Stimulated activated CD8-positive, alpha-beta memory T cell treated with anti-CD3 and anti-CD28 coated beads, Interleukin-2, amount 100 ng/mL, for 1 hour (primary cell): ENCODE results near the gene DCBLD1.

Source experiments
- DNase-seq, 2 donors: peaks; one replicate each; pipeline ENCODE4 v3.0.0-alpha.2; 2020; ENCODE audit warnings: low read depth in 2 of 2

Gene DCBLD1

DNA sequence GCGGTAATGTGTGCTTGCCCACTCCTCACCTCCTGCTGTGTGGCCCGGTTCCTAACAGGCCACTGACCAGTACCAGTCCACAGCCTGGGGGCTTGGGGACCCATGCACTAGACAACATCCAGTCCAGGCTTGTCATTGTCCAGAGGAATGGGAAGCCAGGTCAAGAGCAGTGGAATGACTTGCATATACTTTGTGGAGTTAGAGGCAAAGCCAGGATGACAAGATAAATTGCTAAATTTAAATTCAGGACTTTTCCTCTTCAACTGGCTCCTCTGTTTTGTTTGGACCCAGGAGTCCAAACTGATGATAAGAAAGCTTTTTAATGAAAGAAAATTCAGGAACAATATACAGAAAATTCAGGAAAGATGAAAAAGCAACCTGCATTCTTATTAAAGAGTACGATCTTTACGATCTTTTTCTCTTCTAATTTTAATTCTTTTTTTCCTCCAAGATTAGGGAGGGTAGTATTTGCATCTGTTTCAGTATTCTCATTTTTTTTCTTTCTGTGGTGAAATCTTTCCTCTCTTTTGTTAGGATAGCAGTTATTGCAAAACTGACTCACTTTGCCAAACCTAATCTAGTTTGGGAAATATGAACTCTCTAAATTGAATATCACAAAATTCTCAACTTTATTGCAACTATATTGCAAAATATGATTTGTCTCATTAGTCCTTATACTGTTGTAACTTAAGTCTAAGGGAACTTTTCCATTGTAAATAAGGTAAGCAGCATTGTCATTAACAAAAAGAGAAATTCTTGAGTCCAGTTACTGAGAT lies 48.2 kb downstream of the DCBLD1 start:
- DNase-seq: no peak

DNA sequence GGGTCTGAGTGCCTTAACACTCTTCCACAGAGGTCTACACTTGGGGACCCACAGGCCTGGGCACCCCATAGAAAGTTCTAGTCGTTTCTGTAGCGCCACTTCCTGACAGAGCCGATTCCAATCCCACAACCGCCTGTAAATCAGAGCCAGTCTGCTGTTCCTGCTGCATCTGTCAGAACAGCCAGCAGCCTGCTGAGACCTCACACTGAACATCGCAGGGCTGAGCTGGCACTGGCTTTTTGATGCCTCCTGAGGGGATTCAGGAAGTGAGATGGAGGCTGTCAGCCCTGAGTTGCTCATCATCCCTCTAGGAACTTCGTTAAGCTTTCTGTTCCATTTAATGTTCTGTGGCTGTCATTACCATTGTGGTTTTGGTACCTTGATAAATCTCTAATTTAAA lies 48.9 kb downstream of the DCBLD1 start:
- no peak for DNase-seq

DNA sequence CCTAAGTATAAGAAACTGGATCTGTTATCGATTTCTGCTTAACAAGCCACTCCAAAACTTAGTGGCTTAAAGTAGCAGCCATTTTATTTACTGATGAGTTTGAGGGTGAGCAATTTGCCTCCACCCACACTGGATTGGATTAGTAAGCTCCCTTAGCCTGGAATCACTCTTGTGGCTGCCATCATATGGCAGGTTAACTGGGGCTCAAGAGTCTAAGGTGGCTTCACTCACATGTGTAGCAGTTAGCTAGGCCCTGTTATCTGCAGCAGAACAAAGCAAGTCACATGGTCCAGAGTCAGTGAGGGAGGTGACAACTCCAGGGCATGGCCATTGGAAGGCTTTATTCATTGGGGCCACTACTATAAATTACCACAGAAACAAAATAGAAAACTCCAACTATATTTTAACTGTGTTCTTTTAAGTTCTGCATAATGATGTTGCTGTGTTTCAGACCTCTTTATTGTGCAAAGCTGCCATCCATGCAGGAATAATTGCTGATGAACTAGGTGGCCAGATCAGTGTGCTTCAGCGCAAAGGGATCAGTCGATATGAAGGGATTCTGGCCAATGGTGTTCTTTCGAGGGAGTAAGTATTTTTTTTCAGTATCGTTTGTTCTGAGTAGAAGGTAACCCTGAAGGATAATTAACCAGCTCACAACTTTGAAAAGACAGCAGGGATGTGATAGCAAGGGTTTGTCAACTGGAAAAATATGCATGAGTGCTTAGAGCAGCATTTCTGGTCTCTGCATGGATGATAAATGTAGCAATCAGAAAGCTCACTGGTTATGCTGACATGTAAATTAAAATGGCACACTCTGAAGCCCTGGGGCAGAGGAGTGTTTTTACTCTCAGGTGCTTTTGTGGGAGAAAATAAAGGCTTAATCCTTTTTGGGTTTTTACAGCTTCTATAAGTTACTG lies 49.6 kb downstream of the DCBLD1 start:
- DNase-seq: no peak

GRCh38 chr6:117533775-117534174 lies 51.3 kb downstream of the DCBLD1 start:
- DNase-seq: no peak

GRCh38 chr6:117534974-117535373 lies 52.5 kb downstream of the DCBLD1 start:
- no peak for DNase-seq

DNA sequence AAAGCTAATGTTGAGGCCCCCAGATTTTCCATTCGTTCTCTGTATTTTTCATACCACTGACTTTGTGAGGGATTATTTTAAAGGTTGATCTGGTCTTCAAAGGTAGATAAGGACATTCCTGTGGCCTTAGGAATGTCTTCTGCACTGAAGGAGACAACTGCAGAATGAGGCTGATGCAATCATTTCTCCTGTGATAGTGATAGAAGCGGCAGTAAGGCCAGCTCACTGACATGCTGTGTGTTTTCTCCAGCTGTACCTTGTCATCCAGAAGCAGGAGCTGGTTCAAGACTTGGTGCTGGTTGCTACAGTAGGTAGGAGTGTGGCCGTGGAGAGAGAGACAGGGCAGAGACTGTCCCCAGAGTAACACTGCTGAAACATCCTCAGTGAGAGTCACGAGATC lies 53.8 kb downstream of the DCBLD1 start:
- no peak for DNase-seq

DNA sequence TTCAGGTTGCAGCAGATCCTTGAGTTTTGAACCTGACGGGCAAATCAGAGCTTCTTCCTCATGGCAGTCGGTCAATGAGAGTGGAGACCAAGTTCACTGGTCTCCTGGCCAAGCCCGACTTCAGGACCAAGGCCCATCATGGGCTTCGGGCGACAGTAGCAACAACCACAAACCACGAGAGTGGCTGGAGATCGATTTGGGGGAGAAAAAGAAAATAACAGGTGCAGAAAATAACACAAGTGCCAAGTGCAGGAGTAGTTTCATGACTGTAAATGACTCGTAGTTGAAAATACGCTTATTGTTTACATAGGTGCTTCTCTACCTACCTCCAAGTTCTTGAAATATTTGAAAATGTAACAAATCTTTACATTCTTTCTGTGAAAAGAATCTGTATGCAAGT lies 56.1 kb downstream of the DCBLD1 start:
- DNase-seq: no peak

DNA sequence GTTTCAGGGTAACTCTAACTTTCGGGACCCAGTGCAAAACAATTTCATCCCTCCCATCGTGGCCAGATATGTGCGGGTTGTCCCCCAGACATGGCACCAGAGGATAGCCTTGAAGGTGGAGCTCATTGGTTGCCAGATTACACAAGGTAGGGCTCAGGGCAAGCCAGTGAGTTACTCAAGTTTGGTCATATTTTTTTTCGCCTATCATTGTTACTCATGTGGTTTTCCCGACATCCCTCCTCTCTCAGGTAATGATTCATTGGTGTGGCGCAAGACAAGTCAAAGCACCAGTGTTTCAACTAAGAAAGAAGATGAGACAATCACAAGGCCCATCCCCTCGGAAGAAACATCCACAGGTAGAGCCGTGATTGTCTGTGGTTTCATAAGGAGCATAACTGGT lies 58.2 kb downstream of the DCBLD1 start:
- DNase-seq: no peak

DNA sequence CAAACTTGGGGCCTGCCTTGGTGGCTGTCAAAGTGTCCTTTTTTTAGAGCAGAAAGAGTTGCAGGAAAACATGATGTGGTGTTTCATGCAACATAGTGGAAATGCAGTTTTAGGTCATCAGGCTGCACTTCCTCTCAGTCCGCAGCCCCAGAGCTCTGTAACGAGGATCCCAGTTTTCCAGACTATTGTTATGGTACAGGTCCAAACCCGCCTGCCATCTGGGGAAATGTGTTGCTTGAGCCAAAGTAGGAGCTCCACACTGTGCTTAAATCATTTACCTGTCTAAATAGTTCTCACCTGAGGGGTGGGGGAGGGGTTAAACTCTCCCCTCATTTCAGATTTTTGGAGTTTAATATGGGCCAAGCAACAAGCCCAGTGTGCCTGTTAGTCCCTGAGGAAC lies 60.0 kb downstream of the DCBLD1 start:
- no peak for DNase-seq

GRCh38 chr6:117544716-117545115 lies 62.2 kb downstream of the DCBLD1 start:
- DNase-seq: no peak

GRCh38 chr6:117545161-117545595 lies 62.7 kb downstream of the DCBLD1 start:
- DNase-seq: no peak

GRCh38 chr6:117546674-117547073 lies 64.2 kb downstream of the DCBLD1 start:
- DNase-seq: no peak

DNA sequence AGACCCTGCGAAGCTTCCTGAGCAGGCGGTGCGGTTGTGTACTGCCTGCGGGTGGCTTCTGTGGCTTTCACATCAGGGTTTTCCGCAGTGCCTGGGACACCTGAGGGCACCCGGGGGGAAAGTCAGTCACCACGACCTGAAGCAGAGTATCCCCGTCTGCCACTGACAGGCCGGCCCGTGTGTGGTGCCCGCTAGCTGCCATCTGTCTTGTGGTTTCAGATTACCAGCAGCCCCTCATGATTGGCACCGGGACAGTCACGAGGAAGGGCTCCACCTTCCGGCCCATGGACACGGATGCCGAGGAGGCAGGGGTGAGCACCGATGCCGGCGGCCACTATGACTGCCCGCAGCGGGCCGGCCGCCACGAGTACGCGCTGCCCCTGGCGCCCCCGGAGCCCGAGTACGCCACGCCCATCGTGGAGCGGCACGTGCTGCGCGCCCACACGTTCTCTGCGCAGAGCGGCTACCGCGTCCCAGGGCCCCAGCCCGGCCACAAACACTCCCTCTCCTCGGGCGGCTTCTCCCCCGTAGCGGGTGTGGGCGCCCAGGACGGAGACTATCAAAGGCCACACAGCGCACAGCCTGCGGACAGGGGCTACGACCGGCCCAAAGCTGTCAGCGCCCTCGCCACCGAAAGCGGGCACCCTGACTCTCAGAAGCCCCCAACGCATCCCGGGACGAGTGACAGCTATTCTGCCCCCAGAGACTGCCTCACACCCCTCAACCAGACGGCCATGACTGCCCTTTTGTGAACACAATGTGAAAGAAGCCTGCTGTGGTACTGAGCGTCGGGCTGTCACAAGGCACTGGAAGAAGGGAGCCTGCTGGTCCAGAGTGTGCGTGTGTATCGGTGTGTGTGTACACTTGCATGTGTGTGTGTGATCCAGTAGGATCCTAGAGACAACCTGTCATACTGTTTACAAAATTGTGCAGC lies 65.5 kb downstream of the DCBLD1 start:
- DNase-seq: peak; percentile 11 to 19

DNA sequence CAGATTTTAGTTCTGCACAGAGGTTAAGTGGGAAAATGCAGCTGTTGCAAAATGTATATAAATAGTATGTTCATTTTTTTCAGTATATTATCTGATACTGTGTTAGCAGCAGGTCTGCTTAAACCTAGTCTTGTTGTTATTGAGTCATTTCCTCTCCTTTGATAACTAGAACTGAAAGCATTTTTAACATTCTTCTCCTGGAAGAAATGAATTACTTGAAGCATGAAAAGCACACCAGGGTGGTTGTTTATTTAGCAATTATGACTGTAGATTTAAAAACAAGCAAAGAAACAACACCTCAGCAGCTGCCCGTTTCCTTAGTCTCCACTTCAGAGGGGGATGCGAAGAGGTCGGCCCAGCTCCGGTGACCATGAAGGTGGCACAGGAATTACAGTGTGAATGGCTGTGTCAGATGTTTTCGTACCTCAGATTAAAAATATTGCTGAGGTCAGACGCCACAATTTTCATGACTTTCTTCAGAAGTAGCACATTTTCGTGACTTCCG lies 66.4 kb downstream of the DCBLD1 start:
- no peak for DNase-seq

GRCh38 chr6:117549611-117550010 lies 67.1 kb downstream of the DCBLD1 start:
- no peak for DNase-seq

DNA sequence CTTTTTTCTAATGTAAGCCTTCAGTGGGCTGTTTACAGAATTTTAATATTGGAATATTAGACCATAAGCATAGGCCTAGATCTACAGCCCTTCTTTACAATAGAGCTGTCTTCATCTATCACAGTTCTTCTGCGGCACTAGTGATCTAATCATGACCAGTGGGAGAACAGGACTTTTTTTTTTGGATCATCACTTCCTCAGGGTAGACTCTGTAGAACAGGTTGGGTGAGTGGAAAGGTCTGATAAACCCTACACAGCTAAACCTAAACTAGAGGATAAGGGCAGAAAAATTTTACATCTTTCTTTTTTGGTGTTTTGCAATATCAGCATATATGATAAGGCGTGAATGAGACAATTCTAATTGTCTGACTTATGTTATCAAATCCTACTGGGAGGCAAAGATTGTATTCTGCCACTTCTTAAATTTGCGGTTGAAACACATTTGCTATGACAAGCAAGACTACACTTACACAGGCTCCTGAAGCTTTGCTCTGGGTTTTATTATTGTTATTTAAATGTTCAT lies 67.7 kb downstream of the DCBLD1 start:
- DNase-seq: no peak

- DNase-seq: no peak
These were observed 68.3 kb downstream of the DCBLD1 start for GRCh38 chr6:117550618-117551242.

DNA sequence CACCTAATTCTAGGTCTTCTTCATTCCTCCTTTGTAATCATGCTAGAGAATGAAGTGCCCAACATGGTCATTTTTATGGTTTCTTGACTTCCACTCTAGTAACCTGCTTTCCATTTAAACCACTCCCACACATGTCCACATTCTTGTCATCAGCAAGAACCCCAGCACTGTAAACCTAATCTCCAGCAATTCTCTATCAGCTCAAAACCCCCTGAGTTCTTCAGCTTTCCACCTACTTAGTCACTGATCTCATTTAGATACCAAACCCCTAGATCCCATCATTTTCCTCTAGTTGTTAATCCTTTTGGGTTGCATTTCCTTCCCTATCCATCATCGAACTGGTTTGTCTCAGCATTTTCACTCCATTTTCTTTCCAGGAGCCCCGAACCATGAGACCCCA lies 70.1 kb downstream of the DCBLD1 start:
- no peak for DNase-seq

- DNase-seq: no peak
These were observed 70.7 kb downstream of the DCBLD1 start for GRCh38 chr6:117553142-117553541.

- DNase-seq: no peak
These were observed 72.9 kb downstream of the DCBLD1 start for GRCh38 chr6:117555262-117555849.
